WTC11 (cell line): ENCODE results near the gene IPP.

ENCODE experiments used
- TCF7 ChIP-seq: sonication (generic); formaldehyde crosslinking; IDR thresholded peaks from 2 replicates; pipeline ENCODE4 v1.8.0; 2022; ENCODE audit warnings: mild to moderate bottlenecking, low read depth, missing genetic modification reagents, moderate library complexity
- ZNF416 ChIP-seq: fragments of 250-450 bp; sonication (Bioruptor Pico); IDR thresholded peaks from 2 replicates; pipeline ENCODE4 v1.9.0; 2021; ENCODE audit warnings: mild to moderate bottlenecking, inconsistent platforms
- TF ChIP-seq, protein P1 (sequence below): fragments of 200-600 bp; IDR thresholded peaks from 2 replicates; pipeline ENCODE4 v1.8.0; 2022; ENCODE audit warnings: antibody characterized with exemption
- TF ChIP-seq, protein P2 (sequence below): sonication (generic); formaldehyde crosslinking; IDR thresholded peaks from 2 replicates; pipeline ENCODE4 v1.8.0; 2022; ENCODE audit warnings: mild to moderate bottlenecking, missing genetic modification reagents

DNA sequence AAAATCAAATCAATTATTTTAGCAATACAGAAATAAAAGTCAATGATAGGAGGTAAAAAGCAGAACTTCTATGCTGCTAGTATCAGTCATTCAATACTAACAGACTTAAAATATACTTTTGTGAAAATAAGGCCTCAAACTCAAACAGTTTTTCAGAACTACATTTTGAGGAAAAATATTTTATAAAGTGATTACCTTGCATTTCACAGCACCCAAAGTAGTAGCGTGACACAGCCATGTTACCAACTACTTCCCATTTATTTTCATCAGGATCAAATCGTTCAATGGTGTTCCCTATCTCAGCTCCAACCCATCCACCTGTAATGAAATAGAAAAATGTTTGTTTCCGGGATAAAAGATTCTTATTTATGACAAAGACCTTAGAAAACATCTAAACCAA is 33.8 kb downstream of the IPP start:
- TF ChIP-seq ZNF416 (CRISPR knock-in tag) (no peak), TCF7 (CRISPR knock-in tag) (no peak)
- TF ChIP-seq, protein P1, sequence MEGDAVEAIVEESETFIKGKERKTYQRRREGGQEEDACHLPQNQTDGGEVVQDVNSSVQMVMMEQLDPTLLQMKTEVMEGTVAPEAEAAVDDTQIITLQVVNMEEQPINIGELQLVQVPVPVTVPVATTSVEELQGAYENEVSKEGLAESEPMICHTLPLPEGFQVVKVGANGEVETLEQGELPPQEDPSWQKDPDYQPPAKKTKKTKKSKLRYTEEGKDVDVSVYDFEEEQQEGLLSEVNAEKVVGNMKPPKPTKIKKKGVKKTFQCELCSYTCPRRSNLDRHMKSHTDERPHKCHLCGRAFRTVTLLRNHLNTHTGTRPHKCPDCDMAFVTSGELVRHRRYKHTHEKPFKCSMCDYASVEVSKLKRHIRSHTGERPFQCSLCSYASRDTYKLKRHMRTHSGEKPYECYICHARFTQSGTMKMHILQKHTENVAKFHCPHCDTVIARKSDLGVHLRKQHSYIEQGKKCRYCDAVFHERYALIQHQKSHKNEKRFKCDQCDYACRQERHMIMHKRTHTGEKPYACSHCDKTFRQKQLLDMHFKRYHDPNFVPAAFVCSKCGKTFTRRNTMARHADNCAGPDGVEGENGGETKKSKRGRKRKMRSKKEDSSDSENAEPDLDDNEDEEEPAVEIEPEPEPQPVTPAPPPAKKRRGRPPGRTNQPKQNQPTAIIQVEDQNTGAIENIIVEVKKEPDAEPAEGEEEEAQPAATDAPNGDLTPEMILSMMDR: no peak
- TF ChIP-seq, protein P2, sequence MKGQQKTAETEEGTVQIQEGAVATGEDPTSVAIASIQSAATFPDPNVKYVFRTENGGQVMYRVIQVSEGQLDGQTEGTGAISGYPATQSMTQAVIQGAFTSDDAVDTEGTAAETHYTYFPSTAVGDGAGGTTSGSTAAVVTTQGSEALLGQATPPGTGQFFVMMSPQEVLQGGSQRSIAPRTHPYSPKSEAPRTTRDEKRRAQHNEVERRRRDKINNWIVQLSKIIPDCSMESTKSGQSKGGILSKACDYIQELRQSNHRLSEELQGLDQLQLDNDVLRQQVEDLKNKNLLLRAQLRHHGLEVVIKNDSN (CRISPR knock-in tag): no peak
